Mesendoderm (in vitro differentiated cells): ENCODE measurements around the gene IBSP.
A peak's percentile ranks its signal among the peaks of the same experiment; 100 is the strongest.

Experiments
- DNase-seq: peaks from one replicate; pipeline ENCODE4 v3.0.0; 2013
- H2AK5ac ChIP-seq: 2 replicates; pipeline ENCODE4 v1.6.1; 2013; ENCODE audit warnings: low read length, inconsistent platforms
- H2BK120ac ChIP-seq: 2 replicates; pipeline ENCODE4 v1.6.1; 2013; ENCODE audit warnings: low read depth, mild to moderate bottlenecking, low read length, moderate library complexity, mixed read lengths
- H2BK15ac ChIP-seq: replicated peaks from 2 replicates; pipeline ENCODE4 v1.6.1; 2013; ENCODE audit warnings: low read depth, mild to moderate bottlenecking, moderate library complexity
- H2BK5ac ChIP-seq: 2 replicates; pipeline ENCODE4 v1.6.1; 2013; ENCODE audit warnings: low read length, inconsistent platforms
- H3K18ac ChIP-seq: 2 replicates; pipeline ENCODE4 v1.6.1; 2013; ENCODE audit warnings: mild to moderate bottlenecking, low read length, mixed read lengths
- H3K23ac ChIP-seq: one replicate; pipeline ENCODE4 v1.6.1; 2013; ENCODE audit warnings: low read length
- H3K27ac ChIP-seq: 2 replicates; pipeline ENCODE4 v1.5.1; 2013; ENCODE audit warnings: low read depth, mild to moderate bottlenecking, inconsistent platforms, low read length, moderate library complexity
- H3K27me3 ChIP-seq: 2 replicates; pipeline ENCODE4 v1.6.1; 2013; ENCODE audit warnings: low read length, control low read depth, mild to moderate bottlenecking, inconsistent platforms; ENCODE audit not compliant: insufficient read depth, poor library complexity
- H3K36me3 ChIP-seq: 2 replicates; pipeline ENCODE4 v1.6.1; 2013; ENCODE audit warnings: low read length, inconsistent platforms; ENCODE audit not compliant: control insufficient read depth, insufficient read depth
- H3K4ac ChIP-seq: one replicate; pipeline ENCODE4 v1.6.1; 2013; ENCODE audit warnings: low read depth, mild to moderate bottlenecking, low read length, moderate library complexity
- H3K4me1 ChIP-seq: 2 replicates; pipeline ENCODE4 v1.6.1; 2013; ENCODE audit warnings: low read depth, low read length, inconsistent platforms; ENCODE audit not compliant: control insufficient read depth
- H3K4me2 ChIP-seq: 2 replicates; pipeline ENCODE4 v1.6.1; 2013; ENCODE audit warnings: low read length
- H3K4me3 ChIP-seq: 2 replicates; pipeline ENCODE4 v1.5.1; 2013; ENCODE audit warnings: mild to moderate bottlenecking, low read length
- H3K56ac ChIP-seq: one replicate; pipeline ENCODE4 v1.6.1; 2013; ENCODE audit warnings: low read length
- H3K79me1 ChIP-seq: 2 replicates; pipeline ENCODE4 v1.6.1; 2013; ENCODE audit warnings: low read length, inconsistent platforms
- H3K79me2 ChIP-seq: 2 replicates; pipeline ENCODE4 v1.6.1; 2013; ENCODE audit warnings: mild to moderate bottlenecking, low read length; ENCODE audit not compliant: control insufficient read depth, insufficient read depth
- H3K9ac ChIP-seq: 2 replicates; pipeline ENCODE4 v1.6.1; 2013; ENCODE audit warnings: low read length, inconsistent platforms
- H4K5ac ChIP-seq: one replicate; pipeline ENCODE4 v1.6.1; 2013; ENCODE audit warnings: low read length
- H4K8ac ChIP-seq: one replicate; pipeline ENCODE4 v1.6.1; 2013; ENCODE audit warnings: low read depth, mild to moderate bottlenecking, control low read depth, low read length, moderate library complexity
- WGBS: extraction: QIAGEN DNeasy Blood & Tissue Kit; methylation state at CpG from one replicate; pipeline ENCODE4 v1.1.7; 2013; ENCODE audit warnings: low lambda C conversion rate, missing lambda C conversion rate; ENCODE audit not compliant: insufficient coverage; ENCODE audit errors: extremely low coverage; 5-methylcytosine and 5-hydroxymethylcytosine counted together

IBSP gene

DNA sequence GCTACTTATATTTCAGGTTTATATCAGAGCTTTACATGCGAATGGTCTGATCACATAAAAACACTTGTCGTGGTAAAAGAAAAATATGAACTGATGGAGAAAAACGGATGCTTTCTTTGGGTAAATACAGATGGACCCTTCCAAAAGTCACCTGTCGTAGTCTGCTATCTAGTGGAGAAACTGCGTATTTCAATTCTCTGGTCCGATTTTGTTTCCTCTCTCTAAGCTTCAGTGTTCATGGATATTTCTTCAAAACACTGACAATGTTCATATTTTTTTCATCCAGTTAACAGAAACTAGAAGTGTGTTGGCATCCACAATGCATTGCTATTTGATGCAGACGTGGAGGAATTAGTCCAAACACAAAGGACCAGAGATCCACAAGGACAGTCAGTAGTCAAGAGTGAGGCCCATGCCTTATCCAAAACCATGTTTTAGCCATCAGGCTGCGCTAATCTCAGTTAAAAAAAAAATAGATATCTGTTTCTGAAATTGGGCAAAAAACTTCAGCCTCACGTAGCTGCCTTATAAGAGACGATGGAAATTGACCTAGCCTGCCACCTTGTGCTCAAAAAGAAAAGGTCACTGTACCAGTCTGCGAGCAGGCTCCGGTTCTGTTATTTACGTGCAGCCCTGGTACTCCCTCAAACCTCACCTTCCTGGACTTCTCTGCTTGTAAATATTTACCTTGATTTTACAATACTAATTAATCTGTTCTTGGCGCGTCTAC is 49.4 kb downstream of the IBSP start:
- H2BK120ac ChIP-seq = no peak overlapping the region
- peak; percentile 73 for DNase-seq
- no peaks in the 10 kb centered on the region for H3K79me2 ChIP-seq
- peak overlapping the region; percentile 2 for H3K9ac ChIP-seq
- no peak overlapping the region for H3K4me2 ChIP-seq
- no peak overlapping the region for H4K5ac ChIP-seq
- H3K4ac ChIP-seq = no peak overlapping the region
- no peak overlapping the region for H2BK5ac ChIP-seq
- no peak overlapping the region for H3K27ac ChIP-seq
- H3K36me3 ChIP-seq = no peaks in the 10 kb centered on the region
- peaks cover 4% of the 10 kb centered on the region for H3K4me1 ChIP-seq
- no peak overlapping the region for H3K23ac ChIP-seq
- H3K4me3 ChIP-seq = no peak overlapping the region
- no peak overlapping the region for H3K18ac ChIP-seq
- no CpG with 5 or more reads among the region's 15 CpGs for WGBS
- no peak overlapping the region for H4K8ac ChIP-seq
- no peaks in the 10 kb centered on the region for H3K79me1 ChIP-seq
- H2AK5ac ChIP-seq = no peak overlapping the region
- H3K27me3 ChIP-seq = no peaks in the 10 kb centered on the region
- no peak overlapping the region for H2BK15ac ChIP-seq
- peak overlapping the region; percentile 19 for H3K56ac ChIP-seq

GRCh38 chr4:87849612-87850011 is 50.3 kb downstream of the IBSP start:
- H3K4ac ChIP-seq = no peak overlapping the region
- WGBS = no CpG with 5 or more reads among the region's 4 CpGs

GRCh38 chr4:87851332-87851731 is 52.0 kb downstream of the IBSP start:
- no peak overlapping the region for H3K4me3 ChIP-seq
- no peak overlapping the region for H3K9ac ChIP-seq
- no peak overlapping the region for H3K27ac ChIP-seq
- DNase-seq = no peak
- no peak overlapping the region for H4K8ac ChIP-seq
- no peak overlapping the region for H2BK120ac ChIP-seq
- H3K4me2 ChIP-seq = no peak overlapping the region
- no peaks in the 10 kb centered on the region for H3K27me3 ChIP-seq
- no peaks in the 10 kb centered on the region for H3K79me2 ChIP-seq
- H3K79me1 ChIP-seq = no peaks in the 10 kb centered on the region
- no peak overlapping the region for H2AK5ac ChIP-seq
- H3K18ac ChIP-seq = peak overlapping the region; percentile 25
- no peak overlapping the region for H3K23ac ChIP-seq
- no peak overlapping the region for H2BK15ac ChIP-seq
- H4K5ac ChIP-seq = no peak overlapping the region
- no peak overlapping the region for H2BK5ac ChIP-seq
- WGBS = no CpG with 5 or more reads among the region's 8 CpGs
- no peaks in the 10 kb centered on the region for H3K36me3 ChIP-seq
- peak overlapping the region; percentile 6 for H3K56ac ChIP-seq
- no peak overlapping the region for H3K4ac ChIP-seq
- peaks cover 6% of the 10 kb centered on the region for H3K4me1 ChIP-seq

More at GRCh38 chr4:87849612-87850011, 50.3 kb downstream of the IBSP start:
- DNase-seq = peak; percentile 74
- Histone ChIP-seq H3K4me2 (no peak overlapping the region), H3K9ac (peak overlapping the region; percentile 36), H3K56ac (peak overlapping the region; percentile 70), H4K8ac (no peak overlapping the region), H3K4me3 (no peak overlapping the region), H2AK5ac (no peak overlapping the region), H2BK120ac (no peak overlapping the region), H3K79me1 (no peaks in the 10 kb centered on the region), H2BK15ac (peak overlapping the region; percentile 57), H3K27ac (no peak overlapping the region), H3K79me2 (no peaks in the 10 kb centered on the region), H3K18ac (no peak overlapping the region), H2BK5ac (no peak overlapping the region), H3K36me3 (no peaks in the 10 kb centered on the region), H4K5ac (no peak overlapping the region), H3K27me3 (no peaks in the 10 kb centered on the region), H3K4me1 (peaks cover 4% of the 10 kb centered on the region), H3K23ac (no peak overlapping the region)

DNA sequence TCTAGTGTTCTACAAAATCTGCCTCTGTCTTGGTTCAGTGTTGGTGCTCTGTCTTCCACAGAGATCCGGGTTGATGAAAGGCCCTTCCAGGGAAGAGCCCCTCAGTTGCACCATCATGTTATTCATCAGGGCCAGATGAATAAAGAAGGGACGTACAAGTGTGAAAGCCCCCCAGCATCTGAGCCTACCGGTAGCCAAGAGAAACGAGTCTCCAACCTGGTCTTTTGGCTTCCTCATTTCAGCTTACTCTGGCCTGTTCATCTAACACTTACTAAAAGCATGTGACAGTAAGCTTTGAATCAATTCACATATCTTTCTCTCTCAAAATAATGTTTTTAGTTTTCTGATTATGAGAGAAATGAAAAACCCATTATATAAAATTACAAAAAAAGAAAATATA is 52.6 kb downstream of the IBSP start:
- Histone ChIP-seq H2BK5ac (no peak overlapping the region), H3K27me3 (no peaks in the 10 kb centered on the region), H3K4me1 (peaks cover 7% of the 10 kb centered on the region), H3K27ac (no peak overlapping the region), H3K36me3 (no peaks in the 10 kb centered on the region), H3K4ac (peak overlapping the region; percentile 36), H3K79me1 (no peaks in the 10 kb centered on the region), H3K23ac (no peak overlapping the region), H4K5ac (no peak overlapping the region), H3K4me3 (no peak overlapping the region), H3K4me2 (no peak overlapping the region), H3K79me2 (no peaks in the 10 kb centered on the region), H4K8ac (no peak overlapping the region), H3K18ac (peak overlapping the region; percentile 75), H3K56ac (no peak overlapping the region), H3K9ac (peak overlapping the region; percentile 34), H2BK15ac (no peak overlapping the region), H2AK5ac (no peak overlapping the region), H2BK120ac (peak overlapping the region; percentile 45)
- no CpG with 5 or more reads among the region's 4 CpGs for WGBS
- DNase-seq = no peak

- H3K4ac ChIP-seq = no peak overlapping the region
- no peak overlapping the region for H2BK15ac ChIP-seq
- peak; percentile 72 for DNase-seq
These were observed 53.8 kb downstream of the IBSP start for GRCh38 chr4:87853108-87853507.

GRCh38 chr4:87853891-87854290 is 54.5 kb downstream of the IBSP start:
- Histone ChIP-seq H3K79me1 (no peaks in the 10 kb centered on the region), H3K27ac (no peak overlapping the region), H3K4me1 (peaks cover 10% of the 10 kb centered on the region), H3K4me3 (no peak overlapping the region), H3K79me2 (no peaks in the 10 kb centered on the region), H2BK120ac (no peak overlapping the region), H2BK15ac (no peak overlapping the region), H2AK5ac (no peak overlapping the region), H3K4me2 (no peak overlapping the region), H3K18ac (no peak overlapping the region), H4K8ac (no peak overlapping the region), H4K5ac (no peak overlapping the region), H3K4ac (no peak overlapping the region), H3K36me3 (no peaks in the 10 kb centered on the region), H3K56ac (no peak overlapping the region), H2BK5ac (no peak overlapping the region), H3K23ac (no peak overlapping the region), H3K27me3 (no peaks in the 10 kb centered on the region), H3K9ac (no peak overlapping the region)
- no peak for DNase-seq

More at GRCh38 chr4:87853108-87853507, 53.8 kb downstream of the IBSP start:
- no peaks in the 10 kb centered on the region for H3K36me3 ChIP-seq
- peaks cover 10% of the 10 kb centered on the region for H3K4me1 ChIP-seq
- no peak overlapping the region for H3K56ac ChIP-seq
- no peaks in the 10 kb centered on the region for H3K79me2 ChIP-seq
- no peak overlapping the region for H3K23ac ChIP-seq
- H3K18ac ChIP-seq = no peak overlapping the region
- H4K5ac ChIP-seq = no peak overlapping the region
- no peak overlapping the region for H2AK5ac ChIP-seq
- no peak overlapping the region for H3K4me2 ChIP-seq
- H3K27ac ChIP-seq = no peak overlapping the region
- H3K27me3 ChIP-seq = no peaks in the 10 kb centered on the region
- no peaks in the 10 kb centered on the region for H3K79me1 ChIP-seq
- no peak overlapping the region for H3K4me3 ChIP-seq
- H2BK120ac ChIP-seq = peak overlapping the region; percentile 73
- H2BK5ac ChIP-seq = no peak overlapping the region
- no CpG with 5 or more reads among the region's 3 CpGs for WGBS
- H4K8ac ChIP-seq = no peak overlapping the region
- H3K9ac ChIP-seq = no peak overlapping the region
